ENCODE measurements around the gene MAPRE2. TPM values are rescaled to one million over a fixed set of nuclear protein-coding genes. Genes with fewer than 3 reads are reported as not detected.

The MAPRE2 gene
- total and polyA plus RNA-seq, 2 of the 13 experiments (the other 11 are each of a cell fraction or from before 2014, with no cell fraction given), result 34.5 to 67.9 TPM

- TF ChIP-seq, protein P1, sequence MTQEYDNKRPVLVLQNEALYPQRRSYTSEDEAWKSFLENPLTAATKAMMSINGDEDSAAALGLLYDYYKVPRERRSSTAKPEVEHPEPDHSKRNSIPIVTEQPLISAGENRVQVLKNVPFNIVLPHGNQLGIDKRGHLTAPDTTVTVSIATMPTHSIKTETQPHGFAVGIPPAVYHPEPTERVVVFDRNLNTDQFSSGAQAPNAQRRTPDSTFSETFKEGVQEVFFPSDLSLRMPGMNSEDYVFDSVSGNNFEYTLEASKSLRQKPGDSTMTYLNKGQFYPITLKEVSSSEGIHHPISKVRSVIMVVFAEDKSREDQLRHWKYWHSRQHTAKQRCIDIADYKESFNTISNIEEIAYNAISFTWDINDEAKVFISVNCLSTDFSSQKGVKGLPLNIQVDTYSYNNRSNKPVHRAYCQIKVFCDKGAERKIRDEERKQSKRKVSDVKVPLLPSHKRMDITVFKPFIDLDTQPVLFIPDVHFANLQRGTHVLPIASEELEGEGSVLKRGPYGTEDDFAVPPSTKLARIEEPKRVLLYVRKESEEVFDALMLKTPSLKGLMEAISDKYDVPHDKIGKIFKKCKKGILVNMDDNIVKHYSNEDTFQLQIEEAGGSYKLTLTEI (CRISPR knock-in tag; conservative IDR thresholded peaks at IDR 0.05), result no peak
- TF ChIP-seq SRSF4 (IDR thresholded peaks at IDR 0.05; ENCODE audit: low read depth, low read length, poor library complexity, severe bottlenecking) (no peak), SAP130 (CRISPR knock-in tag; IDR thresholded peaks at IDR 0.05; ENCODE audit: low read depth) (0 out of 2 replicates have a peak, but pooled peaks have one; percentile 10), HOXA3 (CRISPR knock-in tag; IDR thresholded peaks at IDR 0.05) (no peak), HNRNPUL1 (IDR thresholded peaks at IDR 0.05; ENCODE audit: low read depth, low read length) (no peak), ZNF407 (CRISPR knock-in tag; IDR thresholded peaks at IDR 0.05; ENCODE audit: not compliant biosample characterization) (no peak), ZNF691 (CRISPR knock-in tag; IDR thresholded peaks at IDR 0.05; ENCODE audit: borderline replicate concordance, low read depth) (0 out of 2 replicates have a peak, but pooled peaks have one; percentile 27), ZNF576 (CRISPR knock-in tag; IDR thresholded peaks at IDR 0.05) (no peak), HNF4A (CRISPR knock-in tag; IDR thresholded peaks at IDR 0.05) (peak; percentile 16; the same call in 1 of the 2 replicates), ZMYM3 (CRISPR knock-in tag; IDR thresholded peaks at IDR 0.05) (peak; percentile 86)
- TF ChIP-seq, protein P2, sequence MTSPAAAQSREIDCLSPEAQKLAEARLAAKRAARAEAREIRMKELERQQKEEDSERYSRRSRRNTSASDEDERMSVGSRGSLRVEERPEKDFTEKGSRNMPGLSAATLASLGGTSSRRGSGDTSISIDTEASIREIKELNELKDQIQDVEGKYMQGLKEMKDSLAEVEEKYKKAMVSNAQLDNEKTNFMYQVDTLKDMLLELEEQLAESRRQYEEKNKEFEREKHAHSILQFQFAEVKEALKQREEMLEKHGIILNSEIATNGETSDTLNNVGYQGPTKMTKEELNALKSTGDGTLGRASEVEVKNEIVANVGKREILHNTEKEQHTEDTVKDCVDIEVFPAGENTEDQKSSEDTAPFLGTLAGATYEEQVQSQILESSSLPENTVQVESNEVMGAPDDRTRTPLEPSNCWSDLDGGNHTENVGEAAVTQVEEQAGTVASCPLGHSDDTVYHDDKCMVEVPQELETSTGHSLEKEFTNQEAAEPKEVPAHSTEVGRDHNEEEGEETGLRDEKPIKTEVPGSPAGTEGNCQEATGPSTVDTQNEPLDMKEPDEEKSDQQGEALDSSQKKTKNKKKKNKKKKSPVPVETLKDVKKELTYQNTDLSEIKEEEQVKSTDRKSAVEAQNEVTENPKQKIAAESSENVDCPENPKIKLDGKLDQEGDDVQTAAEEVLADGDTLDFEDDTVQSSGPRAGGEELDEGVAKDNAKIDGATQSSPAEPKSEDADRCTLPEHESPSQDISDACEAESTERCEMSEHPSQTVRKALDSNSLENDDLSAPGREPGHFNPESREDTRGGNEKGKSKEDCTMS (CRISPR knock-in tag; conservative IDR thresholded peaks at IDR 0.05), result no peak
- TF ChIP-seq, protein P3, sequence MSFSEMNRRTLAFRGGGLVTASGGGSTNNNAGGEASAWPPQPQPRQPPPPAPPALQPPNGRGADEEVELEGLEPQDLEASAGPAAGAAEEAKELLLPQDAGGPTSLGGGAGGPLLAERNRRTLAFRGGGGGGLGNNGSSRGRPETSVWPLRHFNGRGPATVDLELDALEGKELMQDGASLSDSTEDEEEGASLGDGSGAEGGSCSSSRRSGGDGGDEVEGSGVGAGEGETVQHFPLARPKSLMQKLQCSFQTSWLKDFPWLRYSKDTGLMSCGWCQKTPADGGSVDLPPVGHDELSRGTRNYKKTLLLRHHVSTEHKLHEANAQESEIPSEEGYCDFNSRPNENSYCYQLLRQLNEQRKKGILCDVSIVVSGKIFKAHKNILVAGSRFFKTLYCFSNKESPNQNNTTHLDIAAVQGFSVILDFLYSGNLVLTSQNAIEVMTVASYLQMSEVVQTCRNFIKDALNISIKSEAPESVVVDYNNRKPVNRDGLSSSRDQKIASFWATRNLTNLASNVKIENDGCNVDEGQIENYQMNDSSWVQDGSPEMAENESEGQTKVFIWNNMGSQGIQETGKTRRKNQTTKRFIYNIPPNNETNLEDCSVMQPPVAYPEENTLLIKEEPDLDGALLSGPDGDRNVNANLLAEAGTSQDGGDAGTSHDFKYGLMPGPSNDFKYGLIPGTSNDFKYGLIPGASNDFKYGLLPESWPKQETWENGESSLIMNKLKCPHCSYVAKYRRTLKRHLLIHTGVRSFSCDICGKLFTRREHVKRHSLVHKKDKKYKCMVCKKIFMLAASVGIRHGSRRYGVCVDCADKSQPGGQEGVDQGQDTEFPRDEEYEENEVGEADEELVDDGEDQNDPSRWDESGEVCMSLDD (CRISPR knock-in tag; IDR thresholded peaks at IDR 0.05; ENCODE audit: borderline replicate concordance), result no peak
These were observed 130.8 kb downstream of the MAPRE2 start (continued) for GRCh38 chr18:35172009-35172408.

Data from HepG2 (cell line).